ENCODE data around the gene NIN.

The NIN gene

GRCh38 chr14:50728836-50729235 is 102.1 kb downstream of the NIN start:
- peaks cover 17% of the 10 kb centered on the region for H3K4me1 ChIP-seq (ENCODE audit: insufficient read depth, low read length)
- no peak overlapping the region for H3K4me2 ChIP-seq (ENCODE audit: insufficient read depth, low read length)
- no peaks in the 10 kb centered on the region for H3K27me3 ChIP-seq (ENCODE audit: insufficient read depth, low read length, poor library complexity)
- no peaks in the 10 kb centered on the region for H3K79me2 ChIP-seq (ENCODE audit: insufficient read depth, low read length)
- H3K36me3 ChIP-seq (ENCODE audit: insufficient read depth, low read length), result peaks cover 90% of the 10 kb centered on the region
- H3K9me3 ChIP-seq (ENCODE audit: insufficient read depth, low read length, severe bottlenecking), result no peaks in the 10 kb centered on the region
- TF ChIP-seq EZH2 (IDR thresholded peaks at IDR 0.05; ENCODE audit: borderline replicate concordance, low read depth, low read length, severe bottlenecking) (no peak), CTCF (IDR thresholded peaks at IDR 0.05; ENCODE audit: borderline replicate concordance, extremely low read depth, low read length, poor library complexity, severe bottlenecking) (no peak)
- no peak overlapping the region for H2AFZ ChIP-seq (ENCODE audit: low read depth, low read length)
- no peak overlapping the region for H3K4me3 ChIP-seq (ENCODE audit: low read depth in 1 of 2, low read length in 2 of 2)
- DNase-seq, result no peak
- no peak overlapping the region for H3K27ac ChIP-seq (ENCODE audit: low read length)
- no peaks in the 10 kb centered on the region for H4K20me1 ChIP-seq (ENCODE audit: insufficient read depth, low read length)
- ATAC-seq (ENCODE audit: insufficient read depth, low read depth), result no peak
- H3K9ac ChIP-seq (ENCODE audit: low read depth, low read length), result no peak overlapping the region

GRCh38 chr14:50726372-50727107 is 104.4 kb downstream of the NIN start:
- ATAC-seq (ENCODE audit: insufficient read depth, low read depth), result peak; percentile 98
- TF ChIP-seq CTCF (IDR thresholded peaks at IDR 0.05; ENCODE audit: borderline replicate concordance, extremely low read depth, low read length, poor library complexity, severe bottlenecking) (no peak), EZH2 (IDR thresholded peaks at IDR 0.05; ENCODE audit: borderline replicate concordance, low read depth, low read length, severe bottlenecking) (no peak)
- Histone ChIP-seq H3K36me3 (ENCODE audit: insufficient read depth, low read length) (peaks cover 91% of the 10 kb centered on the region), H2AFZ (ENCODE audit: low read depth, low read length) (no peak overlapping the region), H3K79me2 (ENCODE audit: insufficient read depth, low read length) (no peaks in the 10 kb centered on the region), H3K4me2 (ENCODE audit: insufficient read depth, low read length) (no peak overlapping the region), H4K20me1 (ENCODE audit: insufficient read depth, low read length) (no peaks in the 10 kb centered on the region), H3K27me3 (ENCODE audit: insufficient read depth, low read length, poor library complexity) (no peaks in the 10 kb centered on the region), H3K4me3 (ENCODE audit: low read depth in 1 of 2, low read length in 2 of 2) (no peak overlapping the region), H3K27ac (ENCODE audit: low read length) (peak overlapping the region; percentile 24; the same call in 1 of the 2 replicates), H3K4me1 (ENCODE audit: insufficient read depth, low read length) (peaks cover 17% of the 10 kb centered on the region), H3K9ac (ENCODE audit: low read depth, low read length) (no peak overlapping the region; the same call in 1 of the 2 replicates), H3K9me3 (ENCODE audit: insufficient read depth, low read length, severe bottlenecking) (no peaks in the 10 kb centered on the region)
- DNase-seq, result peak; percentile 38

DNA sequence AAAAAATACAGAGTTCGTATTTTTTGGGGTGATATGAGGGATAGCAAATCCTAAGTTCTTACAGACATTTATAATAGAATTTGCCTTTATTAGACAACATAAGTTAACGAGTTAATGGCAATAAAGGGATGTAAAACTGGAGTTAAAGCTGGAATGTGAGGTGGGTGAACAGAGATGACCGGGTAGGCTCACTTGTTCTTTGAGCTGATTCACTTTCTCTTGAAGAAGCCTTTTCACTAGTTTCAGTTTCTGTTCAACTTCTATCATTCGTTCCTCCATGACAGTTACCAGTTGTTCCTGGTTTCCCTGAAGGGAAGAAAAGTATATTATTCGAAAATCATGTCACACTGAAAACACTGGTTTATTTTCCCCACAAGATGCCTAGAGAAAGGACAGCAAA is 105.2 kb downstream of the NIN start:
- peak overlapping the region; percentile 24; the same call in 1 of the 2 replicates for H3K27ac ChIP-seq (ENCODE audit: low read length)
- no peak overlapping the region for H3K4me2 ChIP-seq (ENCODE audit: insufficient read depth, low read length)
- peaks cover 88% of the 10 kb centered on the region for H3K36me3 ChIP-seq (ENCODE audit: insufficient read depth, low read length)
- no peak overlapping the region for H3K4me3 ChIP-seq (ENCODE audit: low read depth in 1 of 2, low read length in 2 of 2)
- H2AFZ ChIP-seq (ENCODE audit: low read depth, low read length), result no peak overlapping the region
- DNase-seq (no peak), ATAC-seq (ENCODE audit: insufficient read depth, low read depth) (no peak)
- no peaks in the 10 kb centered on the region for H3K27me3 ChIP-seq (ENCODE audit: insufficient read depth, low read length, poor library complexity)
- H3K9ac ChIP-seq (ENCODE audit: low read depth, low read length), result no peak overlapping the region; the same call in 1 of the 2 replicates
- peaks cover 17% of the 10 kb centered on the region for H3K4me1 ChIP-seq (ENCODE audit: insufficient read depth, low read length)
- H3K9me3 ChIP-seq (ENCODE audit: insufficient read depth, low read length, severe bottlenecking), result no peaks in the 10 kb centered on the region
- TF ChIP-seq EZH2 (IDR thresholded peaks at IDR 0.05; ENCODE audit: borderline replicate concordance, low read depth, low read length, severe bottlenecking) (no peak), CTCF (IDR thresholded peaks at IDR 0.05; ENCODE audit: borderline replicate concordance, extremely low read depth, low read length, poor library complexity, severe bottlenecking) (no peak)
- H4K20me1 ChIP-seq (ENCODE audit: insufficient read depth, low read length), result no peaks in the 10 kb centered on the region
- H3K79me2 ChIP-seq (ENCODE audit: insufficient read depth, low read length), result no peaks in the 10 kb centered on the region

Measured in DND-41 (cell line).